Calu3 (cell line): ENCODE data around the gene EHD3. TPM values are rescaled to one million over a fixed set of nuclear protein-coding genes. Genes with fewer than 3 reads are reported as not detected.

ENCODE experiments used
- BruUV-seq: library from RNA; stranded (reverse); fragments of 400-500 nt; replicated peaks from 2 replicates; lab custom pipeline; 2021; lab: Mats Ljungman, UMichigan
- CTCF ChIA-PET: fragments of 300-600 bp; sonication (Branson Sonifier 250); formaldehyde crosslinking; loops from one replicate; lab custom pipeline; 2022; ENCODE audit warnings: antibody characterized with exemption; lab: Charles Lee
- DNase-seq: peaks from one replicate; pipeline ENCODE4 v3.0.0; 2022
- H3K27ac Mint-ChIP-seq: one replicate; pipeline ENCODE4 v1.8.0; 2022; ENCODE audit warnings: mixed read lengths; ENCODE audit not compliant: unreplicated experiment
- H3K27me3 Mint-ChIP-seq: one replicate; pipeline ENCODE4 v1.8.0; 2022; ENCODE audit warnings: mixed read lengths; ENCODE audit not compliant: unreplicated experiment
- H3K36me3 Mint-ChIP-seq: one replicate; pipeline ENCODE4 v1.8.0; 2022; ENCODE audit warnings: mild to moderate bottlenecking, moderate library complexity, mixed read lengths; ENCODE audit not compliant: insufficient read depth, unreplicated experiment
- H3K4me1 Mint-ChIP-seq: one replicate; pipeline ENCODE4 v1.8.0; 2022; ENCODE audit warnings: mild to moderate bottlenecking, low read depth, mixed read lengths; ENCODE audit not compliant: unreplicated experiment
- H3K4me3 Mint-ChIP-seq: one replicate; pipeline ENCODE4 v1.8.0; 2022; ENCODE audit warnings: mild to moderate bottlenecking, low read depth, moderate library complexity, mixed read lengths; ENCODE audit not compliant: unreplicated experiment
- H3K9me3 Mint-ChIP-seq: one replicate; pipeline ENCODE4 v1.8.0; 2022; ENCODE audit warnings: low read depth, mixed read lengths; ENCODE audit not compliant: unreplicated experiment
- CTCF ChIP-seq: fragments of 200-600 bp; IDR thresholded peaks from one replicate; pipeline ENCODE4 v1.8.0; 2022; ENCODE audit warnings: antibody characterized with exemption; ENCODE audit not compliant: unreplicated experiment
- intact Hi-C: fragments of 100-400 bp; cut with micrococcal nuclease; formaldehyde crosslinking; loops from one replicate; pipeline ENCODE4 v1.10.0; 2022; ENCODE audit not compliant: unreplicated experiment
- total RNA-seq: library from RNA; stranded (reverse); gene quantifications from 2 replicates; pipeline ENCODE4 v1.2.3, GENCODE V29; 2022

The EHD3 gene
- total RNA-seq, 1 experiment from 2014 or later, result 1.7 TPM

GRCh38 chr2:31255911-31256571, 22.1 kb downstream of the EHD3 start:
- no peaks in the 10 kb centered on the region for H3K9me3 Mint-ChIP-seq
- no peak overlapping the region for H3K27ac Mint-ChIP-seq
- no peaks in the 10 kb centered on the region for H3K4me1 Mint-ChIP-seq
- H3K27me3 Mint-ChIP-seq, result no peaks in the 10 kb centered on the region
- BruUV-seq, result no TSS peak
- DNase-seq, result no peak
- CTCF ChIA-PET, result interaction anchor here (0.6 kb wide), 1 partner anchor 327 kb away, joined by 3 read pairs; no protein-coding TSS in a partner anchor
- intact Hi-C loops, result no loop called here
- no peak overlapping the region for H3K4me3 Mint-ChIP-seq
- H3K36me3 Mint-ChIP-seq, result no peaks in the 10 kb centered on the region
- TF ChIP-seq CTCF, result no peak

- H3K27ac Mint-ChIP-seq, result no peak overlapping the region
These were observed 22.8 kb downstream of the EHD3 start for GRCh38 chr2:31256611-31257382.

GRCh38 chr2:31258351-31258750, 24.4 kb downstream of the EHD3 start:
- TF ChIP-seq CTCF, result no peak
- Mint-ChIP-seq H3K27ac (no peak overlapping the region), H3K9me3 (no peaks in the 10 kb centered on the region), H3K4me1 (no peaks in the 10 kb centered on the region), H3K4me3 (no peak overlapping the region), H3K36me3 (no peaks in the 10 kb centered on the region), H3K27me3 (no peaks in the 10 kb centered on the region)
- DNase-seq, result no peak
- intact Hi-C loops, result no loop called here
- no TSS peak for BruUV-seq
- CTCF ChIA-PET, result interaction anchor here (0.6 kb wide), 2 partner anchors 954 to 1658 kb away, joined by 4 to 6 read pairs; no protein-coding TSS in a partner anchor

More at GRCh38 chr2:31256611-31257382, 22.8 kb downstream of the EHD3 start:
- Mint-ChIP-seq H3K27me3 (no peaks in the 10 kb centered on the region), H3K9me3 (no peaks in the 10 kb centered on the region), H3K4me3 (no peak overlapping the region), H3K36me3 (no peaks in the 10 kb centered on the region), H3K4me1 (no peaks in the 10 kb centered on the region)
- CTCF ChIA-PET, result interaction anchor here (0.7 kb wide), 1 partner anchor 23 kb away, joined by 5 read pairs; the partner anchor contains the start of gene EHD3
- BruUV-seq, result no TSS peak
- intact Hi-C loops, result no loop called here
- DNase-seq, result no peak
- TF ChIP-seq CTCF, result no peak

- intact Hi-C loops, result no loop called here
- Mint-ChIP-seq H3K27ac (no peak overlapping the region), H3K27me3 (no peaks in the 10 kb centered on the region), H3K36me3 (no peaks in the 10 kb centered on the region), H3K9me3 (no peaks in the 10 kb centered on the region), H3K4me1 (no peaks in the 10 kb centered on the region), H3K4me3 (no peak overlapping the region)
- CTCF ChIA-PET, result interaction anchor here (0.6 kb wide), 1 partner anchor 953 kb away, joined by 6 read pairs; no protein-coding TSS in a partner anchor
- no peak for DNase-seq
- no peak for TF ChIP-seq CTCF
- no TSS peak for BruUV-seq
These were observed 25.1 kb downstream of the EHD3 start for GRCh38 chr2:31259075-31259474.
